Measurements from ENCODE around the gene RUNDC3A.
"Not testable (repeated sequence)": the region's sequence is repeated elsewhere in the genome, so short reads cannot be mapped to it uniquely, and the experiment has no call there.

The RUNDC3A gene

DNA sequence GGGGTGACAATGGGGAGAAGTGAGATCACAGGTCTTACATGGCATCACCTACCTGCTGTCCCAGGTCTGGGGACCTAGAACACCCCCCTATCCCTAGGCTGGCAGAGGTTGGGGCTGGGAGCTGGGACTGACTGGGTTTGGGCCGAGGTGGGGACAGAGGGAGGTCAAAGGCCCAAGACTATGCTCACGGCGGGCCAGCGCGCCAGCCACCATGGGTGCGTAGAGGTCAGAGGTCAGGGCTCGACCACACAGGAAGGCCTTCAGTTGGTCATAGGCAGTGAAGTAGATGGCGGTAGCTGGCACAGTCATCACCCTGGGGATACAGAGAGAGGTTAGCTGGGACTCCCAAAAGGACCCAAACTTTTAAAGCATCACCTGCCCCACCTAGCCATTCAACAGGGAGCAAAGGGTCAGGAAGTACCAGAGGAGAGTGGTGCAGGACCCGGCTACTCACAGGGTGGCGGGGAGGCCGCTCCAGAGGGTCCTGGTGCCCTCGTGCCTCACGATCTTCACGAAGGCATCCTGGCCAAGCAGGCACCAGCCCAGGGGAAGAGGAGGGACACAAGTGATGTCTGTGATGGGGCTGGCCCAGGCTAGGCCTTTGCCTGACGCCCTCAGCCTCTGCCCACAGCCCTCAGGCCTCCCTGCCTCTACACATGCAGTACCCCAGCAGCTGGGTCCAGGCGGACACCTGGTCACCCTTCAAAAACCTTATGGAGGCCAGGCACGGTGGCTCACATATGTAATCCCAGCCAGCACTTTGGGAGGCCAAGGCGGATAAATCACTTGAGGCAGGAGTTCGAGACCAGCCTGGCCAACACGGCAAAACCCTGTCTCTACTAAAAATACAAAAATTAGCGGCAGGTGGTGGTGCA lies 13.1 kb downstream of the RUNDC3A start:
- DNase-seq: no peak

DNA sequence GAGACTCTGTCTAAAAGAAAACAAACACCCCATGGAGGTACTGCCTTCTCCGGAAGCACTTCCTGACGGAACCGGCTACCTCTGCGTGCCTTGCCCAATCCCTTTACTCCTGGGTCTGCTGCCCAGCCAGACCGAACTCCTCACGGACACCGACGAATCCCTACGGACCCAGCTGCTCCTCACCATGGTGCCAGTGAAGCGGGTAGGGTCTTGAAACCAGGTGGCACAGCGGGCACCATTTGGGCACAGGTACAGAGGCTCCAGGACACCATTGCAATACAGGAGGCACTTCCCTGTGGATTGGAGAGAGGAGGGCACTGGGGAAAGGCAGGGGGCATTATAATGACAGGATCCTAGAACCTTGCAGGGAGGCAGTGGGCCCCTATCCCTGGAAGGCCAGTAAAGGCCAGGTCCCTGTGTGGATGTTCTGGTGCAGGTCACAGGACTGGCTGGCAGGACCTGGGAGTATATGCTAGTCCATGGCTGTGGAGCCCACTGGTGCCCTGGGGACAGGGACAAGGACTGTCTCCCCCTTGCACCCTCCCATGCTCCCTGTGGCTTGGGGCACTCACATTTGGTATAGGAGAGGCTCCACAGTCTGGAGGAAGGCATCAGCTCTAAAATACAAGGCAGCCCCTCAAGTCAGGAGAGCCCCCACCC lies 14.0 kb downstream of the RUNDC3A start:
- no peak for DNase-seq

DNA sequence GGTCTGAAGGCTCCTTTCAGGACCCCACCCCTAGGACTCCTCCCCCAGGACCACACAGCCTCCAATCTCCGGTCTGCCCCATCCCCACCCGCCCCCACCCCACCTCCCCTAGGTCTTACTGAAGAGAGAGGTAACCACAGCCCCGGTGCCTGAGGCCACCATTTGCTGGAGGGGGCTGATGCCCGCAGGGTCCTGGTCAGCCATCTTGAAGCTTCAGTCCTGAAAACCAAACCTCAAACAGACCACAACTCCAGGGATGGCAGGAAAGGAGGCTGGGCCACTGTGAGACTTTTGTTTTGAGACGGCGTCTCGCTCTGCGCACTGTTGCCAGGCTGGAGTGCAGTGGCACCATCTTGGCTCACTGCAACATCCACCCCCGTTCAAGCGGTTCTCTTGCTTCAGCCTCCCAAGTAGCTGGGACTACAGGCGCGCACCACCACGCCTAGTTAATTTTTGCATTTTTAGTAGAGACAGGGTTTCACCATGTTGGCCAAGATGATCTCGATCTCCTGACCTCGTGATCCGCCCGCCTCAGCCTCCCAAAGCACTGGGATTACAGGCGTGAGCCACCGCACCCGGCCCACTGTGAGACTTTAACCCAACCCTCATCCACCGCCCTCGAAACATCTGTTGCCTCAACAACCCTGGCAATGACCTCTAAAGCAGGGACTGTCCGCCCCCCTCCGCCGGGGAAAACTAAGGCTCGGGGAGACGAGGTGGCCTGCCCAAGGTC lies 15.1 kb downstream of the RUNDC3A start:
- DNase-seq: no peak

DNA sequence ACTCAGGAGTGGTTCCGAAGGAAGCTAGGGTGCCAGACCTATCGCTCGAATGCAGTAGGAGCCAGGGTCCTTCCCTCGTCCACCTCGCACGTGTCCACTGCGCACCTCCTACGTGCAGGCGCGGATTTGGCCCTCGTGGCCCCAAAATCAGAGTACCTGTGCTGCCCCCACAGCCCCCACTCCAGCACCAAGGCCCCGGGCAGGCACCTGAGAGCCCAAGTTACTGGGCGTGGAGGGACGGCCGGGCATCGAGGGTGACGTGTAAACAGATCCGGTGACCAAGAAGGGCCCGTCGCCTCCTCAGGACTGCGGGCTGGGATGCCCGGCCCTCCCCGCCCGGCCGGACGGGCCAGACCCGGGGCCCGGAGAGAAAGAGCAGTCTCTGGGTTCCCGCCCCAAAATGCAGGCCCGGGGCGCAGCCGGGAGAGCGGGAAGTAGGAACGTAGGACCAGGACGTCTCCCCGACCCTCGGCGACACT lies 15.7 kb downstream of the RUNDC3A start:
- DNase-seq: no peak

DNA sequence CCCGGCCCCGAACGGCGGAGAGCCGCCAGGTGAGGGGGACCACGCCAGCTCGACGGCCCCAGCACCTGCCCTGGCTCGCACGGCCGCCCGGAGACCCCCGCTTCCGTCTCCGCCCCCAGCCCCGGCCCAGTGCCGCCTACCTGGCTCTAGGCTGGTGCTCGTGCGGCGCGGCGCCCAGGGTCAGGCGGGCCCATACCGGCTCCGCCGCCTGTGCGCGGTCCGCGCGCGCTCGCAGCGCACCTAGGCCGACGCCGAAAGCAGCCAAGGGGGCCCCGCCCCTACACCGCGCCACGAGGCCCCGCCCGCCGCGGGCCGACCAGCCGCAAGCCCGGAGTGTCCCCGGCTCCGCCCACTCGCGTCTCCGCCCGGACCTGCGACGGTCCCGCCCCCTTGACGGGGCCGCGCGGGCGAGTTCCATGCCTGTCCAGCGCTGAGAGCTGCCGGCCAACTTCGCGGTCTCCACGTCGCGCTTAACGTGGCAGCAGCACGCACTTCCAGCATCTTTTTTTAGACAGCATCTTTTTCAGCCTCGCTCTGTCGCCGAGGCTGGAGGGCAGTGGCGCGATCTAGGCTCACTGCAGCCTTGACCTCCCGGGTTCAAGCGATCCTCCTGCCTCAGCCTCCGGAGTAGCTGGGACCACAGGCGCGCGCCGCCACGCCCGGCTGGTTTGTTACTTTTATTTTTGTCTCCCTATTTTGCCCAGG lies 16.3 kb downstream of the RUNDC3A start, which contains the start of gene SLC25A39:
TSS of gene SLC25A39 (minus strand) at position 253 of the 705 bp plus-strand sequence. CDS start 1,261 bp downstream, outside the sequence.
- DNase-seq: peak; percentile 95

DNA sequence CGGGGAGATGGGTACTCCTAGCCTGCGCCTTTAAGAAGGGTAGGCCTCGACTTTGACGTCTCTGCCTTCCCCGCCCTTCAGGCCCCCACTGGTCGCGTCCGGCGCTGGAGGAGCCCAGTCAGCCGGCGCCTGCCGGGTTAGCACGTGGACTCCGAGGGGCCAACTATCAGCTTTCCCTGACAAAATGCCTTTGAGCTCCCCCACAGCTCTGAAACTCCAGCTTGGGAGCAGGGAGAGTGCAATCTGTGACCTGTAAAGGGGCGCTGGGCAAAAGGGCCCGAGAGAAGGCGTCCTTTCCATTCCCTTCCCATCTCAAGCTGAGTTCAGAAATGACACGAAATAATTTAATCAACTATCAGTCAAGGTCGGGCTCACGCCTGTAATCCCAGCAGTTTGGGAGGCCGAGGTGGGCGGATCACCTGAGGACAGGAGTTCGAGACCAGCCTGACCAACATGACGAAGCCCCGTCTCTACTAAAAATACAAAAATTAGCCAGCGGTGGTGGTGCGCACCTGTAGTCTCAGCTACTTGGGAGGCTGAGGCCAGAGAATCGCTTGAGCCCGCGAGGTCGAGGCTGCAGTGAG lies 18.6 kb downstream of the RUNDC3A start:
- peak; percentile 95 for DNase-seq

DNA sequence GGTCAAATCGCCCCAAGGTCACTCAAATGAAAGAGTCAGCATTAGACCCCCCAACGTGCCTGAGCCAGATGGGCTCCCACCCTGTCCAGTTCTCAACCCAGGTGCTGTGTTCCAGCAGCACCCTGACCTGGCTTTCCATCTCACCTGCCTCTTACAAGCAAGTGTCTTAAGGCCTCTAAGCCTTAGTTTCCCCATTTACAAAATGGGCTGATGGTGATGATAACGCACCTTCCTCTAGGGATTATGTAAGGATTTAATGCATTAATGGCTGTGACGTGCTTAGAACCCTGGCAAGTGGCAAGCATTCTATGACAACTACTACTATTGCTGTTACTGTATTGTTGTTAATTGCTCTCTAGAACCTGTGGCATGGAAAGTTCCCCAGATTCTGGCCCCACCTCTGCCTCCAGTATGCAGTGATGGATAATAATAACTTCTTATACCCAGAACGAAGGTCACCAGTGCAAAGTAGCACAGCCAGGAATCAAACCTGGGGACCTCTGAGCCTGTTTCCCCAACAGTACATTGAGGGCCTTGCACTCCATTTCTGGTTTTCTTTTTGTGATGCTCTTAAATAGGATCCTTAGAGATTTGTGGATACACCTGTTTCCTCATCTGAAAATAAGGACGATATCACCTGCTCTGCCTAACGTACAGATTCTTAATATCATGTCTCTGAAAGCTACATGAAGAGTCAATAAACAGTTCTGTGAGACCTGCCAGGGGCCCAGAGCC lies 19.5 kb downstream of the RUNDC3A start:
- no peak for DNase-seq

DNA sequence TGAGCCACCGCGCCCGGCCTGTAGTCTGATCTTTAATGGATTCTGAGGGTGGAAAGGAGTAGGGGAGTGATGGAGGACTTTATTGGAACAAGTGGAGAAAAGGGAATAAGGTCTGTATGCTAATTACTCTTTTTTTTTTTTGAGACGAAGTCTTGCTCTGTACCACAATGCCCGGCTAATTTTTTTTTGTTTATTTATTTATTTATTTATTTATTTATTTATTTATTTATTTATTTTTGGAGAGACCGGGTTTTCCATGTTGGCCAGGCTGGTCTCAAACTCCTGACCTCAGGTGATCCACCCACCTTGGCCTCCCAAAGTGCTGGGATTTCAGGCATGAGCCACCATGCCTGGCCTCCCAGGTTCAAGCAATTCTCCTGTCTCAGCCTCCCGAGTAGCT lies 21.1 kb downstream of the RUNDC3A start:
- DNase-seq: not testable (repeated sequence)

DNA sequence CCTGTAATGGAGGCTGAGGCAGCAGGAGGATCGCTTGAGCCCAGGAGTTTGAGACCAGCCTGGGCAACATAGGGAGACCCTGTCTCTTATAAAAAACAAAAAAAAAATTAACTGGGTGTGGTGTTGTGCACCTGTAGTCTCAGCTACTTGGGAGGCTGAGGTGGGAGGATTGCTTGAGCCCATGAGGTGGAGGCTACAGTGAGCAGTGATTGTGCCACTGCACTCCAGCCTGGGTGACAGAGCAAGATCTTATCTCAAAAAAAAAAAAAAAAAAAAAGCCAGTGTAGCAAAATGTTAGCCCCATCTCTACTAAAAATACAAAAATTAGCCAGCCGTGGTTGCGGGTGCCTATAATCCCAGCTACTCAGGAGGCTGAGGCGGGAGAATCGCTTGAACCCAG lies 21.9 kb downstream of the RUNDC3A start:
- not testable (repeated sequence) for DNase-seq

DNA sequence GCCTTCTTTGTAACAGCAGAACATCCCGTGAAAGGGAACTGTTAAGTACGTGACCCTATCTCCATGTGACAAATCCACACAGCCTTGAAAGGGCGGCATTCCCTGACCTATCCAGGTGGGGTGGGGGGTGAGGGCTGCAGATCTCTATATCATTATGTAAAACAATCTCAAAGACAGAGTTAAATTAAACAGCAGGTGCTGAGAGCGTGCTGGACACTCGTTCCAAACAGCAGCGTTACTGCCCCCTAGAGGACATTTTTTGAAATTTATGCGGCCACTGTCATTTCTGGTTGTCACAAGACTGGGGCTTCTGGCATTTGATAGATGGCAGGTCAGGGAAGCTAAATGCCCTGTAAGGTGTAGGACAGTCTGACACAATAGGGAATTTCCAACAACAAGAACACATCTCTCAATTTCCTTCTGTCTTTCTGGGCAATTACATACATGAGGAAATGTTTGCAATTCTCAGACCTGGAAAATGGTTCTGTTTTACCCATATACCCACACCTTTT lies 22.9 kb downstream of the RUNDC3A start:
- DNase-seq: peak; percentile 89

DNA sequence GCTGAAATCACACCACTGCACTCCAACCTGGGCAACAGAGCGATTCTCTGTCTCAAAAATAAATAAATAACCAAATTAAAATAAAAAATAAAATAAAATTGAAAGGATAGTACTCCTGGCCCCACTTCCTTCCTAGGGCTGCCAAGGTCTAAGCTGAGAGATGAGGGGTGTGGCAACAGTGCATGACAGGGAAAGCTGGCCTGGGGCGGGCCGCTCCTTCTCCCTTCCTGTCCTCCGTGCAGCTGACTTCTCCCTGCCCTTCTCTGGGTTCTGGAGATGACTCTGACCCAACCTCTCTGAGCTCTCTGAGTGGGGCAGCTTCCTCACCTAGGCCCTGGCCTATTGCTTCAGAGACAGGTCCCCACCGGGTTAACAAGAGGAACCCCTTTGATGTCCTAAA lies 25.0 kb downstream of the RUNDC3A start:
- peak; percentile 80 for DNase-seq

DNA sequence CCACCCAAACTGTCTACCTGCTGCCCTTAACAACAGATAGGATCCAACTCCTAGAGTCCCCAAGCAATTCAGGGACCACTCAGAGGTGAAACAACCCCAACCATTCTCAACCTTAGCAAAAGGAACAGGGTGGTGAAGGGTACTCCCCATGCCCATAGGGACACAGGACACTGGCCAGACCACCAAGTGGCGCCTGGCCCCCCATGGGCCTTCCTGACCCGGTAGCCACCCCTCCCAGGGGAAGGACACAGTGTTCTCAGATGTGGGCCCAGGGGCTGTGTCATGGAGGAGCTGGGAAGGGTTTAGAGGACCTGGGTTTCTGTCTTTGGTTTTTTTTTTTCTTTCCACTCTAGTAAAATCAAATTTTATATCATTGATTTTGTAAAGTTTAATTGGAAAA lies 25.9 kb downstream of the RUNDC3A start:
- no peak for DNase-seq

DNA sequence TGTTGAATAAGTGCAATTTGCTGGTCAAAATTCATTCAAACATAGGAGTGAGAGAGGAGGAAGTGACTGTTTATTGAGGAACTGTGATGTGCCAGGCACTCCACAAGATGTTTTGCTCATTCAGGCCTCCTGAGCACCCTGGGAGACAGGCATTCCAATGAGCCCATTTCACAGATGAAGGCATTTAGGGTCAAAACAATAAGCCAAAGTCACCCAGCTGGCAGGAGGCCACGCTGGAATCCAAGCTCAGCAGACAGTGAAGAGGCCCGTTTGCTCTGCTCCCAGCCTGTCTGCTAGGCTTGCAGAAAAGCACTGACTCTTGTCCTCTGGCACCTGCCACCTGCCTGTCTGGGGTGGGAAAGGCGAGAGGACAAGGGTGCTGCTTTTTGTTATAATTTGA lies 26.3 kb downstream of the RUNDC3A start:
- peak; percentile 62 for DNase-seq

DNA sequence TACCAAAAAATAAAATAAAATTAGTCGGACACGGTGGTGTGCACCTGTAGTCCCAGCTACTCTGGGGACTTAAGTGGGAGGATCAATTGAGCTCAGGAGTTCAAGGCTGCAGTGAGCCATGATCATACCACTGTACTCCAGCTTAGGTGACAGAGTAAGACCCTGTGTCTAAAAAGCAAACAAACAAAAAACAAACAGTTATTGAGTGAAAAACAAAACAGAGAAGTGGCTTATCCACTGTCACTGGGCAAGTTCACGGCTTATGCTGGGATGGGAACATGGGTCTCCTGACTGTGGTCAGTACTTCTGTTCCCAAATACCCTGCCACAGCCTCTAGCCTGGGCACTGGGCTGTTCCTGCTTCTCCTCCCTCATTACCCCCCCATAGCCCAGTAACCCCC lies 27.2 kb downstream of the RUNDC3A start:
- peak; percentile 44 for DNase-seq

DNA sequence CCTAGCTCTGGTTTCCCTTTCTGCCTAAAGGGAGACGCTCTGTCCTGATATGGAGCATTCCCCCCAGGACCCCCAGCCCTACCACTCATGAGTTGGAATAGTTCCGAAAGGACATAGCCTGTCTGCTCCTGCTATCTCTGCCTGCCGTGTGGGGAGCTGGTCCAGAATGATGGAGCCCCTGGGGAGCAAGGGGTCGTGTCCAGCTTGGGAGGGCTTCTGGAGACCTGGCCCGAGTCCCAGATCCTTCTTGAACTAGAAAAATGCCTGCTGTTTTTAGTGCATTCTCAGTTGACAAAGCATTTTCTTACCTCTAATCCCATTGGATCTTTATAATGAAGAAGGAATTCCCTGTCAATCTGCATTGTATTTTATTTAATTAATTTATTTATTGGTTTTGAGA lies 27.6 kb downstream of the RUNDC3A start:
- DNase-seq: no peak

DNA sequence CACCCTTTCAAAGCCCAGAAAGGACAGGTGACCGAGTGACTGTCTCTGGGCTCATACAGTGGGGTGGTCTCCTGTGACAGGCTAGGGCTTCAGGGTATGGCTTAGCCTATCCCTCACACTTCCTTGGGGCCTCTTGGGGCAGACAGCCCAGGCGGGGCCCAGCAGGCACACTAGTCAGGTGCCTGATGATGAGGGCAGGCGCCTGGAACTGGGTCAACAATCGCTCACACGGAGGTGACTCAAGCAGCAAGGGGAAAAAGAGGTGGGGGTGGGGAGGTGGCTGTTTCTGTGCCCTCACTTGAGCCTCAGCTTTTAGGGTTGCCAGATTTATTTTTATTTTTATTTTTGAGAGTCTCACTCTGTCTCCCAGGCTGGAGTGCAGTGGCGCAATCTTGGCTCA lies 30.3 kb downstream of the RUNDC3A start:
- DNase-seq: peak; percentile 84

DNA sequence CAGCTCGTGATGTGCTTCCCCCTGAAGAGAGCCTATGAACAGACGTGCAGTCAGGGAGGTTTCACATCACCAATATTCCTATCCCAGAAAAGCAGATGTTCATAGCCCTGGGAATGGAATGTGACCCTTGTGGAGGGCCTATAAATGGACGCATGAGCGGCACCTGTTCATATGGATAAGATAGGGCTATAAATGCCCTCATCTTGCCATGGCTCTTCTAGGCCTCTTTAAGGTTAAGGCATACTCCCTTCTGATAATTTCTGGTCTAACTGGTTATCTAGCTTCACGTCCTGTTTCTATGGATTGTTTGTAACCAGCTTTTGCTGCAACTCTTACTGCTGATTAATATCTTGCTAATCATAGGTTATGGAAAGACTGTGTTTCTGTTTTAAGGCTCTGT lies 32.2 kb downstream of the RUNDC3A start:
- DNase-seq: not testable (repeated sequence)

DNA sequence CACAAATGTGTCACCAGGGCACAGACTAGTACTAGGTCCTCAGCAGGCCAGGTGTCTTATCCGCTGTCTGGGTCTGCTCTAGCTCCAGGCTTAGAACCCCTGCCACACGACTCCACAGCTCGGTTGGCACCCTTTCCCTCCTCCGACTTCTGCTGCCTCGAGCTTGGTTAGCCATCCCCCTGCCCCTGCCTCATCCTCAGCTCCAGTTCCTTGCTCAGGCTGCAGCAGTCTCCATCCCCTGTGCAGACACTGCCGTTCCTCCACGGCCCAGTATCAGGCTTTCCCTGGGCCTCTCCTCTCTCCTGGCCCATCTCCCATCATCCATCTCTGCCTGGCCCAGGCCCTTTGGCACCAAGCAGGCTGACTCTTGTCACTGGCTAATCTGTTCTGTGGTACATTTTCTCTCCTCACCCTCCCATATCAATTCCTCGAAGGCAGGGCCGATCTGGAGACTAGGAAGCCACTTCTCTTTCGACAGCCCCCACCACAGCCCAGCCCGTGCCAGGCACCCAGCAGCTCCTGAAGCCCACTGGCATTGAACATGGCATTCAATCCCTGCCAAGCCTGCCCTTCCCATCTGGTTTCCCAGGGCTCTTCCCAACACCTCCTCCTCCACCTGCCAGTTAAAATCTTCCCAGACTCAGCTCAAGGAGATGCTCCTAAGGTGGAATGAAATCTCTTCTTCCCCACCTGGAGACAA lies 35.3 kb downstream of the RUNDC3A start:
- no peak for DNase-seq

DNA sequence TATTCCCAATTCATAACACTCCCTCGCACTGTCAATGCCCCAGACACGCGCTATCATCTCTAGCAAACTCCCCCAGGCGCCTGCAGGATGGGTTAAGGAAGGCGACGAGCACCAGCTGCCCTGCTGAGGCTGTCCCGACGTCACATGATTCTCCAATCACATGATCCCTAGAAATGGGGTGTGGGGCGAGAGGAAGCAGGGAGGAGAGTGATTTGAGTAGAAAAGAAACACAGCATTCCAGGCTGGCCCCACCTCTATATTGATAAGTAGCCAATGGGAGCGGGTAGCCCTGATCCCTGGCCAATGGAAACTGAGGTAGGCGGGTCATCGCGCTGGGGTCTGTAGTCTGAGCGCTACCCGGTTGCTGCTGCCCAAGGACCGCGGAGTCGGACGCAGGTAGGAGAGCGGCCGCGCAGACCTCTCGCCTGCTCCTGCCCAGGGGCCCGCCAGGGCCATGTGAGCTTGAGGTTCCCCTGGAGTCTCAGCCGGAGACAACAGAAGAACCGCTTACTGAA lies 36.6 kb downstream of the RUNDC3A start, which contains the start of gene GRN:
TSS of gene GRN (plus strand) at position 364 of the 515 bp plus-strand sequence. CDS start 3,863 bp downstream, outside the sequence.
- DNase-seq: peak; percentile 98

DNA sequence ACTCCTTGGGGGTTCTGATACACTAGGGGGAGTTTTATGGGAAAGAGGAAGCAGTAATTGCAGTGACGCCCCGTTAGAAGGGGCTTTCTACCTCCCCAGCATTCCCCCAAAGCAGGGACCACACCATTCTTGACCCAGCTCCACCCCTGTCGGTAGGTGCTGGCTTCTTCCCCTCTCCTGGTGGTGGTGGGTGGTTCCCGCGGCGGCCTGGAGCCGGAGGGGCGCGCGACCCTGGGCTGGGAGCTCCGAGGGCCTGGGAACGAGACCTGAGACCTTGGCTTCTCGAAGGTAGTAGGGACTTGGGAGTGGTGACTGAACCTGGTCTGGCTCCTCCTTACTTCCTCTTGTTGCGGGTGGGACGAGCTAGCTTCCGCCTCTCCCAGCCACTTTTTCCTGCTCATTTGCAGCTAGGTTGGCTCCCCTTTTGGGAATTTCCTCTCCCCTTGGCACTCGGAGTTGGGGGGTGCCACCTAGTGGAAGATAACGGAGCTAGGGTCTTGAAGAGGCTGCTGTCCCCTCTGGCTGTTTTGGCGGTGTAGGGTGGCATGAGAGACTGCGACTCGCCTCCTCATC lies 37.1 kb downstream of the RUNDC3A start:
- DNase-seq: peak; percentile 84
